ENCODE measurements around the gene STX10.
"Not testable (repeated sequence)": the region's sequence is repeated elsewhere in the genome, so short reads cannot be mapped to it uniquely, and the experiment has no call there.

Gene STX10

DNA sequence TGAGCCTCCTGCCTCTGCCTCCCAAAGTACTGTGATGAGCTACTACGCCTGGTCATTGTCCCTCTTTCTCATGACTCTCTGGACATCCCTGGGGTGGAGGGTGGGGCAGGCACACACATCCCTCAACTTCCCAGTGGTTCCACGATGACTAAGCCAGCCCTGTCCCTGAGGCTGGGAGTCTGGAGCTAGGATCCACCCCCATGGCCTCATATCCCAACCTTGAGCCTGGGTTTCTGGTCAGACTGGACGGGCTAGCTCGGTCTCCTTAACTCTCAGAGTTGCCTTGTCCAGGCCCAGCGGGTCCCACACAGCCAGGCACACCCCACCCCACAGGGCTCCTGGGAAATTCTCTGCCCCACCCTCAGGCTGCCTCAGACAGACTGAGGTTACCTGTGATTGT is 19.6 kb upstream of the STX10 start:
- peak; percentile 5 for DNase-seq (ENCODE audit: low spot score)
- in situ Hi-C loops (cut with MboI; ENCODE audit: low pct_unique_long_range_greater_than_20kb, low sequenced_read_pairs, unreplicated experiment), result no loop called here
- no peak for TF ChIP-seq CTCF (IDR thresholded peaks at IDR 0.05; ENCODE audit: extremely low read depth, insufficient read depth, missing control alignments)

DNA sequence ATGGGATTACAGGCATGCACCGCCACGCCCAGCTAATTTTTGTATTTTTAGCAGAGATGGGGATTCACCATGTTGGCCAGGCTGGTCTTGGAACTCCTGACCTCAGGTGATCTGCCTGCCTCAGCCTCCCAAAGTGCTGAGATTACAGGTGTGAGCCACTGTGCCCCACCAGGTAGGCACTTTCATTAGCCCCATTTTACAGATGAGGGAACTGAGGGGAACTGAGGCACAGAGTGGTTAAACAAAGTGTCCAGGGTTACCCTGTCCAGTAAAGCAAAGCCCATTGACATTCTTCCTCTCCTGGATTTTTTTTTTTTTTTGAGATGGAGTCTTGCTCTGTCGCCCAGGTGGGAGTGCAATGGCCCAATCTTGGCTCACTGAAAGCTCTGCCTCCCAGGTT is 16.0 kb upstream of the STX10 start:
- DNase-seq (ENCODE audit: low spot score); in situ Hi-C loops (cut with MboI; ENCODE audit: low pct_unique_long_range_greater_than_20kb, low sequenced_read_pairs, unreplicated experiment): not testable (repeated sequence)

DNA sequence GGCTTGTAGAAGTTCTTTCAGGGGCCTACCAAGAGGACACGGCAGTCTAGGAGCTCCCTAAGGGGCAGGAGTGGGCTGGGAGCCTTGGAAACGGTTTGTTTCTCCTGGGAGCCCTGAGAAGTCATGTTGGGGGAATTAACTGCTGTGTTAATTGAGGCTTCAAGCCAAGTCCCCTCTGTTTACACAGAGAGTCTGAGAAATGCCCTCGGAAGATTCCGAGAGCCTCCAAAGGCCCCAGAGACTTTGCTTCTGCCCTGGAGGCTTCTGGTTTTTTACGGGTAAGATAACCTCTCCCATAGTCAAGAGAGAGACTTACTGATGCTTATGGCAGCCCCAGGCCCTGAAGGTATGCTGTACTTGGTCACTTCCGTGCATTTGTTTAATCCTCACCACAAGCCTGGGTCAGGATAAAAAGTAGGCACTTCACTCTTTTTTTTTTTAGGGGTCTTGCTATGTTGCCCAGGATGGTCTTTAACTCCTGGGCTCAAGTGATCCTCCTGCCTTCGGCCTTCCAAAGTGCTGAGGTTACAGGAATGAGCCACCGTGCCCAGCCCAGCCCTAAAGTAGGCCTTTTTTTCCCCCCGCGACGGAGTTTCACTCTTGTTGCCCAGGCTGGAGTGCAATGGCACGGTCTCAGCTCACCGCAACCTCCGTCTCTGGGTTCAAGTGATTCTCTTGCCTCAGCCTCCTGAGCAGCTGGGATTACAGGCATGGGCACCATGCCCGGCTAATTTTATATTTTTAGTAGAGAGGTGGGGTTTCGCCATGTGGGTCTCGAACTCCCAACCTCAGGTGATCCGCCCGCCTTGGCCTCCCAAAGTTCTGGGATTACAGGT is 15.2 kb upstream of the STX10 start:
- no peak for DNase-seq (ENCODE audit: low spot score)
- no peak for TF ChIP-seq CTCF (IDR thresholded peaks at IDR 0.05; ENCODE audit: extremely low read depth, insufficient read depth, missing control alignments)
- in situ Hi-C loops (cut with MboI; ENCODE audit: low pct_unique_long_range_greater_than_20kb, low sequenced_read_pairs, unreplicated experiment), result no loop called here

DNA sequence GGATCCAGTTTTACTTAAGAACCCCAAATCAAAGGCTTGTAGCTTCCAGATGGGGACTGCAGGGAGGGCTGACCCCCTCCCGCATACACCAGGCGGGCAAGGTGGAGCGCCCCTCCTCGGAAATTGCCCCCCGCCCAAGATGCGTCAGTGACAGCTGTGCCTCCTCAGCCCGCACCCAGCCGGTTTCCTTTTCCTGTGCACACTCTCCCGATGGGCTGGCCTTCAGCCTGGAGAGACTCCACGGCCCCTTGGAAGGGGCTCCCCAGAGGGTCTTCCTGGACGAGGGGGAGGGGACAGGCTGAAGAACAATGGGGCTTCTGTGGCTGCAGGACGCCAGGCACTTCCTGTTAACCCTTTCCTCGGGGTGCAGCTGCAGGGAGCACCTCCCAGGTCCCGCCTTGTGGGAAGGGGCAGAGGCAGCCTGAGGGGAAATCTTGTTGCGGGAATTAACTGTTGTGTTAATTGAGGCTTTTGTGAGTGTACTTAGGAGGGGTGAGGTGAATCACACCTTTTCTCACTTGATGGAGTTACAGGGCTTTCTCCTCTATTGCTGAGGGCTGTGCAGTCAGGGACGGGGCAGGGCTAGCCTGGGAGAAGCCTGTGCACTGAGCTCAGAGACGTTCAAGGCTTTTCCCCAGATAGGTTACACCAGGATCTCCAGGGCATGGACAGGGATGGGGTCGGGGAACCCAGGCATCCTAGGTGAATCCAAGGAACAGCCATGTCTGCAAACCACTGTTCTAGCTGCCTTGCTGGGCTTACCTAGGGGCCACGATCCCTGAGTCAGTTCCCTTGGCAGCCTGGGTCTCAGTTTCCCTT is 14.4 kb upstream of the STX10 start:
- no peak for TF ChIP-seq CTCF (IDR thresholded peaks at IDR 0.05; ENCODE audit: extremely low read depth, insufficient read depth, missing control alignments)
- in situ Hi-C loops (cut with MboI; ENCODE audit: low pct_unique_long_range_greater_than_20kb, low sequenced_read_pairs, unreplicated experiment), result no loop called here
- DNase-seq (ENCODE audit: low spot score), result no peak

DNA sequence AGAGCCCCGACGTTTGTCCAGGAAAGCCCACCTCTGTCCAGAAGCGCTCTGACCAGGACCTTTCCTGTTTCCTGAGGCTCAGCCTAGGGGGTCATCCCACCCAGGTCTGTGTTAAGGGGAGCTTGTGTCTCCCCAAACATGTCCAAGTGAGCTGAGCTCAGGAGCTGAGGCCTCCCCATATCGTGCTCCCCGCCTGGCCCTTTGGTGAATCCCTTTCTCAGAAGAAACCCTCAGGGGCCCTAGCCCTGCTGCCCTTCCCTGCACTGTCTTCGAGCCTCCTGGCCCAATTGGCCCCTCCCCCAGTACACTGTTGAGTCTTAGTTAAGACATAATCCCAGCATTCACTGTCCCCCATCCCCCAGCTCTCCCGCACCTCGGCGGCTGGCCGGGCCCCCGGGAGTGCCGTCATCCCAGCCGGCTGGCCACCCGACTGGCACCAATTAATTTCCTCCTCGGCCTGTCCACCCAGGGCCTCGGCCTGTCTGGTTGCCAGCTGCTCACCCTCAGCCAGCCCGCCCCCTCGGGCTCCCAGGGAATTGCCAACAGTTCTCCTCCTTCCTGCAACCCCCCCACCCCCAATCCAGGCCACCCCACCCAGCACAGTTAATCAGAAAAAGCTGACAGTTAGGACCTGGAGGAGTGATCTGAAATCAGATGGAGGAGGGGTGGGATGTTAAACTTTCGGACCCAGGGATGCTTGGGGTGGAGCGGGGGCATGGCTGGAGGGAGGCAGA is 13.6 kb upstream of the STX10 start:
- TF ChIP-seq CTCF (IDR thresholded peaks at IDR 0.05; ENCODE audit: extremely low read depth, insufficient read depth, missing control alignments), result no peak
- in situ Hi-C loops (cut with MboI; ENCODE audit: low pct_unique_long_range_greater_than_20kb, low sequenced_read_pairs, unreplicated experiment), result no loop called here
- DNase-seq (ENCODE audit: low spot score), result peak; percentile 54

DNA sequence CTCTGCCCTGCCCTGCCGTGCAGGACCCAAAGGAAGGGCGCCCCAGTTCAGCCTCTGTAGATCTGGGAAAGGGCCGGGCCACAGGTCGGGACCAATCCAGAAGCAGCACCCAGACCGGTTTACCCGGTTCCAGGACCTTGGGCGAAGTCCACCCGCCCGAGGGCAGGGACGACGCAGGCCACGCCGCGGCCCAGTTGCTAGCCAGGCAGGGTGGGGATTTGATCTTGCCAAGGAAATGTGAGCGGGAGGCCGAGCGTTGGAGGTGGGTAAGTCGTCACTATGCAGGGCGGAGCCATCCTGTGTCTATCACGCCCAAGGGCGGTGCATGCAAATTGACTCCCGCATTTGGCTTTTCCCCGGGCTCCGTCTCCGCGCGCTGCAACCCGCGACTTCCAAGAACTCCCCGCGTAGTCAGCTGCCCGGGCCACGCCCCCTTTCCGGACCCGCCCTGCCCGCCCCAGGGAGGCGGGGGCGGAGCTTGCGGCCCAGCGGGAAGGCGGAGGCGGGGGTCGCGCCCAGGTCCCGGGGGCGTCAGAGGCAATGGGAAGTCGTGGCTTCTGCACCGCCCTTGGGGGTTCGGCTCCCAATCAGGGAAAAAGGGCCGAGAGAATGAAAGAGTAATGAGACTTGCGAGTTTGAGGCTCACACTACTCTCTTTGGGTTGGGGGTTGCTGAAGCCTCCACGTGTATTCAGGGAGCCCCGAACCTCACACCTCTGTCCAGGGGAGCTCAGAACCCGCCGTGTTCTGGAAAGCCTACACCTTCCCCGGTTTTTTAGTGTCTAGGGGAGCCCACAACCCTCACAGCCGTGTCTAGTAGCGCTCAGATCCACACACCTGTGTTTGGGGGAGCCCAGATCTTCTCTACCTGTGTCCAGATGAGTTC is 12.8 kb upstream of the STX10 start:
- in situ Hi-C loops (cut with MboI; ENCODE audit: low pct_unique_long_range_greater_than_20kb, low sequenced_read_pairs, unreplicated experiment), result no loop called here
- no peak for TF ChIP-seq CTCF (IDR thresholded peaks at IDR 0.05; ENCODE audit: extremely low read depth, insufficient read depth, missing control alignments)
- DNase-seq (ENCODE audit: low spot score), result peak; percentile 77
